Endometrial microvascular endothelial cells (primary cell): ENCODE measurements around the gene ISCU. TPM values are rescaled to one million over a fixed set of nuclear protein-coding genes. Genes with fewer than 3 reads are reported as not detected.
"Not testable (repeated sequence)": the region's sequence is repeated elsewhere in the genome, so short reads cannot be mapped to it uniquely, and the experiment has no call there.

Source experiments
- in situ Hi-C: cut with HindIII; loops from 2 replicates; pipeline ENCODE4 v1.10.0; 2017; ENCODE audit warnings: low sequenced_read_pairs, low pct_unique_long_range_greater_than_20kb; ENCODE audit errors: inconsistent ontology term
- total RNA-seq: library from RNA; depleted of rRNA; stranded (reverse); fragments of >200 nt; gene quantifications from one replicate; pipeline ENCODE4 v1.2.3, GENCODE V29; 2015; ENCODE audit errors: inconsistent ontology term

The ISCU gene
- total RNA-seq, 1 donor from 2014 or later: 113 TPM

DNA sequence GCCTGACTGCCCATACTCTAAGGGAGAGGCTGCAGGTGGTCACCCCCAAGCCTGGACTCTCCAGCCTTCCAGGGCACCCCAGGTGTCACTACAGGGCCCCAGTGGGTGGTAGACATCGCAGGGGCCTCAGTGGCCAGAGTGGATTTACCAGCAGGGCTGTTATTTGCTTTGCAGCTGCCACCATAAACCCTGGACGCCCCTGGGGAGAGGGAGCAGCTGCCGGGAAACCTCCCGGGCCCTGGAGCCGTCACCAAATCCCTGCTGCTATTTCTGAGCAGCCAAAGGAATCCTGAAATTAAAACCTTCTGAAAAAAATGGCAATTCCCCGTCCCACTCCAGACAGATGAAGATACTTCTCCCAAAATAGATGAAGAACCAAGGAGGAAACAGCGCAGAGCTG is 21.6 kb downstream of the ISCU start:
- in situ Hi-C loops: no loop called here

DNA sequence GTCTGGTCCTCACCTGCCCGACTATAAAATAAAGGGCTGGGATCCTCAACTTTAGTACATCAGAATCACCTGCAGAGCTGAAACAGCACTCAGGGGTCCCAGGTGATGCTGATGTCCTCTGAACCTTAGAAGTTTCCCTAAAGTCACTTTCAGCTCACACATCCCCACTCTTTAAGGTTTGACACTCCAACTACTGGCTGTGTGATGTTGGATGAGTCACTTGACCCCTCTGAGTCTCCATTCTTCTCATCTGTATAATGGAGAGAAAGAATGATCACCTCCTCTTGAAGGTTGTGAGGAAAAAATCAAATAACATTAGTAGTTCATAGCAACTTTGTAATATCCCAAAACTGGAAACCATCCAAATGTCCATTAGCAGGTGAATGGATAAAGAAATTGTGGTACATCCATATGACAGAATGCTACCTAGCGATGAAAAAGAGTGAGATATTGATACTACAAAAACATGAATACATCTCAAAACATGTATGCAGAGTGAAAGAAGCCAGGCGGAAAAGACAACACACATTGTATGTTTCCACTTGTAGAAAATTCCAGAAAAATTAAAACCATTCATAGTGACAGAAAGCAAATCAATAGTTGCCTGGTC is 22.2 kb downstream of the ISCU start:
- in situ Hi-C loops: no loop called here

DNA sequence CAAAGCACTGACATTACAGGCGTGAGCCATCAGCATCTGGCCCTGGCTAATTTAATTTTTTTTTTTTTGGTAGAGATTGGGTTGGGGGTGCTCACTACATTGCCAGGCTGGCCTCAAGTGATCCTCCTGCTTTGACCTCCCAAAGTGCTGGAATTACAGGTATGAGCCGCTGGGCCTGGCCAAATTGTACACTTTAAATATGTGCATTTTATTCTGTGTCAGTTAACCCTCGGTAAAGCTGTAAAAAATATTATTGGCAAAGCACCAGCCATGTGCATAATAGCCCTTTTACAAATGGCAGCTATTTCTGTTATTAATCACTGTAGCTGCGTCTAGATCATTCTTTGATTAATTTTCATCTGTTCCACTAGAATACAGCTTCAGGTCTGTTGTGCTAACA is 23.5 kb downstream of the ISCU start:
- in situ Hi-C loops: no loop called here

DNA sequence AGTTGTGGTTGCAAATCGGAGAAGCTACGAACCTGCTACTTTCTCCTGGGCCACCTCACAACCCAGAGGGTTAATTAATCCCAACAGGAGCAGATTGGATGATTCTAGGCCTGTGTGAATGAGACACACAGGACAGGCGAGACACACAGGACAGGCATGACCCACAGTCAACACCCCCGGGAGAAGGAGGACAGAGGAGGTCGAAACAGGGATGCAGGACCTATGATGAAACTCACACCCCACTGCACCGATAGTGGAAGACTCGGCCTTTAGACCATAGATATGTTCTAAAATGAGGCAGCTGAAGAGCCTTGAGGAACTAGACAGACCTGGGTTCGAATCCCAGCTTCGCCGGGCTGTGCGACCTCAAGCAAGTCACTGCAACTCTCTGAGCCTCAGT is 23.9 kb downstream of the ISCU start:
- in situ Hi-C loops: no loop called here

DNA sequence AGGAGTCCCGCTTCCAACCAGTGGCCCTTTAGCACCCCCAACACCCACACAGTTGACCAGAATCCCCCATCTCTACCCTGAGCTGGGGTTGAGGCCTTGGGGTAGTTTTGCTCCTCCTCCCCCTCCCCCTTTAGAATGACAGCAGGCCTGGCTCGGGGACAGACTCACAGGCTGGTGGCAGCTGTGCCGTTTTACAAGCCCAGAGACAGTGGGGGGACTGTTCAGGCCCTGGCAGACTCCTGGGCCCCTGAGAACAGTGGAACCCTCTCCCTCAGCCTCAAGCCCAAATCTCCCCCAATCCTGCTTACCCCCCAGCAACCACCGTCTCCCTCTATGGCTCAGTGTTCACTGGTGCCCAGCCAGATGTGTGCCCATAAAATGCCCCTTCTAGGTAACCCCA is 25.4 kb downstream of the ISCU start:
- in situ Hi-C loops: no loop called here

DNA sequence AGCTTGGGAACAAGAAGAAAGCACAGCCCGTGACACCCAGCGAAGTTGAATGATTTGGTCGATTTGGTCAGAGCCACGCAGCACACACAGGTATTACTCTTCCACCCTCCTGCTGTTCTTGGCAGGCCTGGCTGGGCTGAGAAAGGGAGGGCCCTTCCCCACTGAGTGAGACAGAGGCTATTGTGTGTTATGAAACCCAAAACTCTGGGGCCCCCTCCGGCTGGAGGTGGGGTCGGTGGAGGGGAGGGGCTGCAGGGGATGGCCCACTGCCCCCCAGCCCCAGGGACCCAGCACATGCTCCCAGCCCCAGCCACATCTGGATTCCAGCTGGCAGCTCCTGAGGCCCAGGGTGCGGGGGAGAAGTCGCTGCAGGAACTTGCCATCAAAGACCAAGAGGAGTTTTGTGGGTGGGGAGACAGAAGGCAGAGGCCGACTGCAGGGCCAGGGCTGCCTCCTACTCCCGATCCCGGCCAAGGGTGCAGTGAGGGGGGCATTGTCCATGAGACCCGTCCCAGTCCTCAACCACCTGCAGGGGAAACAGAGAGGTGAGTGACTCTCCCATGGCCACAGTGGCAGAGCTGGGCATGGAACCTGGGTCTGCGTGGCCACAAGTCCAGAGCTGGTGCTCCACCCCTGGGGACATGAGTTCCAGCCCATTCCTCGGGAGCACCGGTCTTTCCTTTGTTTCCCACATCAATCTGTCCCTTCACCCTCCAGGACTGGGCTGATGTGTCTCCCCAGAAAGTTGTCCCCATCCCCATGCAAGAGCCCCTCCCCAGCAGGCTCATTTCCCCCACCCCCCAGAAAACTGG is 26.8 kb downstream of the ISCU start:
- in situ Hi-C loops: no loop called here

DNA sequence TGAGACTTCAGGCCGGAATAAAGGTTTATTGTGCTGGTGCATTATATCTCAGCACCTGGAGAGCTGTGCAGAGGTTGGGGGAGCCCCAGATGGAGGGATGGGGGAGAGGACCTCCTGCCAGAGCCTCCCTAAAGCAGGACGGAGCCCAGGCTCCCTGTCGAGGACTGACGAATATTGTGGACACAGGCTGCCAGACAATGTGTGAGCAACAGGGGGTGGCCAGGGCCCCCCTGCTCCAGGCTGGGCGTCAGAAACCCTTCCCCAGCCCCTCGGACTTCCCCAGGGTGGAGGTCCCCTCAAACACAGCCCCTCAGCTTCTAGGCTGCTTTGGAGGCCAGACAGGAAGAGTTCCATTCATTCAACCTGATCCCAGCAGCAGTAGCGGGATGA is 27.4 kb downstream of the ISCU start:
- in situ Hi-C loops: no loop called here

DNA sequence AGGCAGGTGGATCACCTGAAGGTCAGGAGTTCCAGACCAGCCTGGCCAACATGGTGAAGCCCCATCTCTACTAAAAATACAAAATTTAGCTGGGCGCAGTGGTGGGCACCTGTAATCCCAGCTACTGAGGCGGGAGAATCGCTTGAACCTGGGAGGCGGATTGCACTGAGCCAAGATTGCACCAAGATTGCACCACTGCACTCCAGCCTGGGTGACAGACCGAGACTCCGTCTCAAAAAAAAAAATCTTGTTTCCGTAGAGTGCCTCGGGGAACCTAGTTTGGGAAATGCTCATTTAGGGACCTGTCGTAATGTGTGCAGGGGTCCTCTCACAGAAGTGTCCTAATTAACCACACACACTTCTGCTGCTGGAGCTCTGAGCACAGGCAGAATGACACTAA is 28.1 kb downstream of the ISCU start:
- in situ Hi-C loops: not testable (repeated sequence)

DNA sequence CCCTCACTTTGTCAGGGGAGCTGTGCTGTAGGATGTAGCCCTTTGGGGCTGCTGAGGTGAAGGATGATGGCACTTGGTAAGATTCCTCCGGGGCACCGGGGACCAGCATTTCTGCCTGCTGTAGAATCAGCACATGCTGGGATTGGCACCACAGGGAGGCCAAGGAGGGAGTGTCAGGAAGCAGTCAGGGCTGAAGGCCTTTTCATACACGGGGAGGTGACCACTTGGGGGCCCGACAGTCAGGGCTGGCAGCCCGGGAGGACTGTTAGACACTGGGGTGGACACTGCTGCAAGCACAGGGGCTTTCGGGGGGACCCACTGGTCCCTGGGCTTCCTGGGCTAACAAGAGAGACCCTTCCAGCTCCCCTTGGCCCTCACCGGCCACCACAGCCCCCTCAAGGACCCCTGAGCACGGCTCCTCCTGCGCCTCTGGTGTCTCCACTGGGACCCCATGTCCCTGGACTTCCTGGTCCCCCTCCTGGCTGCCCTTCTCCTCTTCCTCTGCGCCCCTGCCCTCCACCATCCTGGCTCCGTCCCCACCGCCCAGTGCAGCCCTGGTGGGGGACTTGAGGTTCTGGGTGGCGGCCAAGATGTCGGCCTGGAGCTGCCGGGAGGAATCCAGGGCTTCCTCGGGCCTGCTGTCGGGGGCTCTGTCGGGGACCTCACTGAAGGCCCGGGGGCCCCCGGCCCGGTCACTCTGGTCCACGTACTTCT is 29.0 kb downstream of the ISCU start:
- in situ Hi-C loops: no loop called here

DNA sequence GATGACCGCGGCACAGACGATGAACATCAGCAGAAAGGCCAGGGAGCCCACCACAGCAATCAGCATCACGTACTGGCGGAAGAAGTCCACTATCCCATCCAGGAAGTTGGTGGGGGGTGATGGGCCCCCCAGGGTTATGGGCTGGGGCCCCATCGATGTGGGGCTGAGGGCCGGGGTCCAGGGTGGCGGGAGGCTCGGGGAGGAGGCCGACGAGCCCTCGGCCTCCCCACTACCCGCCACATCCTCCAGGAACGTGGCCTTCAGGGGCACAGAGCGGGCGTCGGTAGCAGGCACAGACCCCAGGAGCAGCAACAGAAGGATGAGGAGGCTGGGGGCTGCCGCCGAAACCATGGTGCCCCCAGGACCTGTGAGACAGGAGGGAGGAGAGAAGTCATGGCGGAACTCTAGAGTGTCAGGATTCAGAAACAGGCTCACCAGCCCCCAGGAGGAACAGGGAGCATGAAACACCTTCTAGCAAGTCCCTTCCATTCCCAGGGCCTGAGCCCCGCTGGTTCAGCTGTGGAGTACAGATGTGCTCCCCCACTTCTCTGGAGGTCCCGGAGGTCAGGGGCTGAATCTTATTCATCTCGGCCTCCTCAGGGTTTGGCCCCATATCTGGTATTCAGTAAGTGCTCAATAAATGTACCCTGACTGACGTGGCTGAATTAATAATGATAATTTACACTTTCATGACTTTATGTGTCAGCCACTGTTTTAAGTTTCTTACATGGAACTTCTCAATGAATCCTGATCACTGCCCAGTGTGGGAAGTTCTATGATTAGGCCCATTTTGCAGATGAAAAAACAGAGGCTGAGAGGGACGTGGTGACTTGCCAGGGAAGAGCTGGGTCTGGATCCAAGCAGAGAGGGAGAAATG is 29.9 kb downstream of the ISCU start:
- in situ Hi-C loops: no loop called here

DNA sequence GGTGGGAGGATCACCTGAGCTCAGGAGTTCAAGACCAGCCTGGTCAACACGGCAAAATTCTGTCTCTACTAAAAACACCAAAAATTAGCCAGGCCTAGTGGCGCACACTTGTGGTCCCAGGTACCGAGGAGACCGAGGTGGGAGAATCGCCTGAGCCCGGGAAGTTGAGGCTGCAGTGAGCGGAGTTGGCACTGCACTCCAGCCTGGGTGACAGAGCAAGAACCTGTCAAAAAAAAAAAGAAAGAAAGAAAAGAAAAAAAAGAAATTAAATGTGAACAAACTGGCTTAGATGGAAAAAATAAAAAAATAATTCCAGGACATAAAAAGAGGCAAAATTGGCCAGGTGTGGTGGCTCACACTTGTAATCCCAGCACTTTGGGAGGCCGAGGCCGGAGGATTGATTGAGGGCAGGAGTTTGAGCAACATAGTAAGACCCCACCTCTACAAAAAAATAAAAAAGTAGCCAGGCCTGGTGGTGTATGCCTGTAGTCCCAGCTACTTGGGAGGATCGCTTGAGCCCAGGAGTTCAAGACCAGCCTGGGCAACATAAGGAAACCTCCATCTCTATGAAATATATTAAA is 32.0 kb downstream of the ISCU start:
- in situ Hi-C loops: no loop called here

DNA sequence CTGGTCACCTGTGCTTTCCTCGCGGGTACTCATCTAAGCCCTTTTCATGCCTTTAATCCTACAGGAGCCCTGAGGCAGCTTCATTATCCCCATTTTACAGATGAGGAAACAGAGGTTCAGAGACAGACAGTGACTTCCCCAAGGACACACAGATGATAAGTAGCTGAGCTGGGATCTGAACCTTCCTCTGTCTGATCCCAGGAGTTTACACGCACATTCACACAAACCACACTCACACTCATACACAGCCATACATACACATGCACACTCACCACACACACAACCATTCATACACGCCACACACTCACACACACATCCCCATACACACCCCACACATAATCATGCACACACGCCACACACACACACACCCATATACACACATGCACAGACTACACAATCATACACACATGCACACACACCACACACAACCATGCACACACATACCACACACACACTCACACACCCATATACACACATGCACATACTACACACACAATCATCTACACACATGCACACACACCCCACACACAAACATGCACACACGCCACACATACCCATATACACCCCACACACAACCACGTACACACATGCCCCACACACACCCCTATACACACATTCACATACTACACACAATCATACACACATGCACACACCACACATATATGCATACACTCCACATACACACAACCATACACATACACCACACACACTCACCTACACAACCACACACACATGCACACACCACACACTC is 32.7 kb downstream of the ISCU start:
- in situ Hi-C loops: no loop called here

DNA sequence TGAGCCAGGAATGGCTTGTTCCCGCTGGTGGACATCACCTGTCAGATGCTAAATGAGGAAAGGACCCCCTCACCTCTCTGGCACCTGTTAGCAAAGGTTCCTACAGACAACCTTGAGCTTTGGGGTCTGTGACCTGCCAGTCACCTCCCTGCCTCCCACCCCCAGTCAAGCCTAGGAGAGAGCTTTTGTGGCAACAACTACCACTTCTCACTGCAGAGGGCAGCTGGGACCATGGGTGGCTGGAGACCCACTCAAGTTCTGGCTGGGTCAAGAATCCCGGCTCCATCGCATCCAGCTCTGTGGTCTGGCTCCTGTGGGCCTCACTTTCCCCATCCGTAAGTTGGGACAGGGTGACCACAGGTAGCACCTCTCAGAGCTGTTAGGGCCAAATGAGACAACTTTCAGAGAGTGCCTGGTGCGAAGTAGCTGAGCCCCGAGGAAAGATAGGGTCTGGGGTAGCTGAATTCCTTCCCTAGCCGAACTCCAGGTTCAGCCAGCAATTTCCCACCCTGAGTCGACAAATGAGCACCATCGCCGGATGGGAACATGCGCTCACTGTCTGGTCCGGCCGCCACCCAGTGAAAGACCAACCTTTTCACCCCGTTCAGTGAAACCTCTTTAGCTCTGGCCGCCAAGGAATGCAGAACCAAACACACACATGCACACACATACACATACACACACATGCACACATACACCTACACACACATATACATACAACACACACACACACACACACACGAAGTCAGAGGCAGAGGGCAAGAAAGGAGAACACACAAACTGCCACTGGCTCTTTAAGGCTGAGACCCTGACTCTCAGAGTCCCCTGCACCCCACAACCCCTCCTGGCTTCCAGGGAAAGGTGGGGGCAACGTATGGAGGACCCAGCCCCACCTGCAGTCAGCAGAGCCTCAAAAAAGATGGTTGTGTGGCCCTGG is 33.6 kb downstream of the ISCU start:
- in situ Hi-C loops: no loop called here

DNA sequence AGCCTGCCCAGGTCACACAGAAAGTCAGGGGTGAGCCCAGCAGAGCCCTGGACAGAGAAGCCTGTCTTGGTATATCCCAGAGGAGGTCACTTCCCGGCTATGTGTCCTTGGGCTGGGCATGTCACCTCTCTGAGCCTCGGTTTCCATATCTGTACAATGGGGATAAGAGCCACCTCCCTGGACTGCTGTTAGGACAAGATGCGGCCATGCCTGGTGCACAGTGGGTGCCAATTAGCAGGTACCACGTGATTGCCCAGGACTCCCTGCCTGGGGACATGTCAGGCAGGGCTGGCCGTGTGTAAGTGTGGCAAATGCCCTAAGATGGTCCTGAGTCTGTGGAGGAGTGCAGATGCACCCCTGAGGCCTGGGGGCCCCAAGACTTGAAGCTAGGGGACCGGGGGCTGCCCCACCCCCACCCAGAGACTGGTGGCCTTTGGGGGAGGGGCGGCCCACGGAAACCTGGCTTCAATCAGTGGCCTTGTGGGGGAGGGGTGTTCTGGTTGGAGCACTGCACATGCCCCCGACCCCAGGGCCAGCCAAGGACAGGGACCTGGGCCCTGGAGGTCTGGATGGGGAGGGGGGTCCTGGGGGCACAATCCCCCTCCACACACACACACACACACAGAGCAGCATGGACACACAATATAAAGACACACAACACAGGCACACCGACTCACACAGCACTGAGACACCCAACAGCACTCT is 34.6 kb downstream of the ISCU start:
- in situ Hi-C loops: no loop called here

DNA sequence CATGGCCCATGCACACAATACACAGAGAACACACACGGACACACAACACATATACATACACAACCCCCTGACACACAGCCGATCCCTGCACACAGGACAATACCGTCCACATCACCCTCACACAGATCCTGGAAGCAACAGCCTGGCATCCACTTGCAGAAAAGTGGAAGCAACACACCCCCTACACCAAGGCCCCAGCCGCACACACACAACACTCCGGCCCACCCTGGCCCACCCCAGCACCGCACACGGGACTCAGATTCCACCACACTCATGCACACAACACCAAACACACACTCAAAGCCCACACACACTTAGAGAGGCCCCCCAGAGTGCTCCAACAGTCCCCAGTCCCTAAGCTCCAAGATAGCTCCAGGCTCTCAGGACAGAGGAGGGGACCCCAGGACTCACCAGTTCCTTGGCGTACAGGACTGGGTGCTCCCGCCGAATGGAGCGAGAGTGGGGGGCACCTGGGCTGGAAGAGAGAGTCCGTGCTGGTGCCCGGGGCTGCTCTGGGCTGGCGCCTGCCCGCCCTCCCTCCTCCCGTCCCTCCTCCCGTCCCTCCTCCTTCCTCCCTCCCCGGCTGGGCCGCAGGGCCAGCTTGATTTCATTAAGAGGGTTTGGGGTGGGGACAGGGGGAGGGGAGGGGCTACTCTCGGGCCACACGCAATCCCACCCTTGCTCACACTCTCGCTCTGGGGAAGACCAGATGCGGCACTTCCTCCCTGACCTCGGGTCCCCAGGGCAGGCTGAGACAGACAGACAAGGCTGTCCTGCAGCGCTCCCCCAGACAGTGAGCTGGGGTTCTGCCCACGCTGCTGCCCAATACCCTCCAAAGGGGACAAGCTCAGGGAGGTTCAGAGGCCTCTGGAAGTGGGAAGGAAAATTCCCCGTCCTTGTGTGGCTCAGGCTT is 35.4 kb downstream of the ISCU start, which contains the start of gene TMEM119:
TMEM119 (minus strand) TSS at position 526 of the 913 bp plus-strand sequence. CDS start 5,701 bp downstream, outside the sequence.
- in situ Hi-C loops: no loop called here
